UCSD-AML1 (cell line): ENCODE results near the gene RASA3.
"Not testable (repeated sequence)": the region's sequence is repeated elsewhere in the genome, so short reads cannot be mapped to it uniquely, and the experiment has no call there.

Experiments used
- DNase-seq: peaks from one replicate; lab custom pipeline; 2025; ENCODE audit not compliant: unreplicated experiment; lab: John Stamatoyannopoulos, UW

Gene RASA3

GRCh38 chr13:114114006-114114640 is 18.3 kb downstream of the RASA3 start:
- no peak for DNase-seq

- not testable (repeated sequence) for DNase-seq
Observed at GRCh38 chr13:114113395-114113794, 19.0 kb downstream of the RASA3 start.

- DNase-seq = no peak
Observed at GRCh38 chr13:114112826-114113322, 19.5 kb downstream of the RASA3 start.

DNA sequence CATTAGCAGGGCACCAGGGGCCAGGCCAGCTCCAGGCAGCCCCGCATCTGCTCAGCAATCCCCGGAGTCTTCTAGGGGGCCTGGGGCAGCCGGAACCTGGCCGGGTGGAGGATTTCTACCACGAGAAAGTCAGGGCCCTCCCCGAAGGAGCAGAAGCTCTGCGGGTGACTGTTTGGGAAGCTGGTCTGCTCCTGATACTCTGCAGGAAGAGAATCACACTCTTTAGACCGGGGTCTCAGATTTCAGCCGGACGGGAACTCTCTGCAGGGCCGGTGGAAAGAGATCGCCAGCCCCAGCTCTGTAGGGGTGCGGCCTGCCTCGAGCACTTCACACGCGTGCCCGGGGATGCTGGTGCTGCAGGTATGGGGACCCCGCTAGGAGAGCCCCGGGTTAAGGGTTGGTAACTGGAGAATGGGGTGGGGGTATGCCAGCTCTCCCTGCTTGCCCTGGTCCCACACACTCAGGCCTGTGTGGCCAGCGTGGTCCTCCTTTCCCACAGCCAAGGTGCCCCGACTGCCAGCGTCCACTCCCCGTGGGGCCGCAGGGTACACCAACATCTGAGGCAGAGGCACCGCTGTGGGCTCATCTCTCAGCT is 20.1 kb downstream of the RASA3 start:
- DNase-seq = no peak

- DNase-seq = no peak
Observed at GRCh38 chr13:114111577-114111976, 20.8 kb downstream of the RASA3 start.

DNA sequence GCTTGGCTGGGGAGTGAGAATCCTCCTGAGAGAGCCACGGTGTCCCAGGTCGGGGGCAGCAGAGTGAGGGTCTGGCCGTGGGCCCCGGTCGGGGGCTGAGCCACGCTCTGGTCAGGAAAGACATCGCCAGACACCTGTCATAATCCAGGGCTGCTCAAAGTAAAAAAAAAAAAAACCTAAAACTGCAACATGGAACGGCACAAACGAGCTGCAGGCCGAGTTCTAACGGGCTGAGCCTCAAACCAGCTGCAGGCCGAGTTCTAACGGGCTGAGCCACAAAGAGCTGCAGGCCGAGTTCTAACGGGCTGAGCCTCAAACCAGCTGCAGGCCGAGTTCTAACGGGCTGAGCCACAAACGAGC is 21.6 kb downstream of the RASA3 start:
- not testable (repeated sequence) for DNase-seq

- DNase-seq = peak; percentile 76
Observed at GRCh38 chr13:114110091-114110829, 22.2 kb downstream of the RASA3 start.

GRCh38 chr13:114109641-114110041 is 22.8 kb downstream of the RASA3 start:
- DNase-seq = no peak

GRCh38 chr13:114108894-114109293 is 23.5 kb downstream of the RASA3 start:
- no peak for DNase-seq

DNA sequence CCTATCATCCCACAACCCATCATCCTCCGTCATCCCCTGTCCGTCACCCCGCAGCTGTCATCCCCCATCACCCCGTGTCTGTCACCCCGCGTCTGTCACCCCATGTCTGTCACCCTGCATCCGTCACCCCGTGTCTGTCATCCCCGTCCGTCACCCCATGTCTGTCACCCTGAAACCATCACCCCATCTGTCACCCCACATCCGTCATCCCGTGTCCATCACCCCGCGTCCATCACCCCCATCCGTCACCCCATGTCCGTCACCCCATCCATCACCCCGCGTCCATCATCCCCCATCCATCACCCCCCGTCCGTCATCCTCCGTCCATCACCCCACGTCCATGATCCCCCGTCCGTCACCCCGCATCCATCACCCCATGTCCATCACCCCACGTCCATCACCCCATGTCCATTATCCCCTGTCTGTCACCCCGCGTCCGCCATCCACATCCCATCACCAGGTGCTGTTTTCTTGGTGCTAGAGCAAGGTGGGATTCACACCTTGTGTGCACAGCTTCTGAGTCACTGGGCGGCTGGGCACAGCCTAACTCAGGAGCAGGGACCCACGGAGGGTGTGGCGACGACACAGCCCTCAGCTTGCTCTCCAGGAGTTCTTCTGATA is 24.2 kb downstream of the RASA3 start:
- DNase-seq = no peak

- no peak for DNase-seq
Observed at GRCh38 chr13:114107686-114108081, 24.7 kb downstream of the RASA3 start.

- DNase-seq = no peak
Observed at GRCh38 chr13:114106991-114107685, 25.3 kb downstream of the RASA3 start.

- no peak for DNase-seq
Observed at GRCh38 chr13:114106526-114106925, 25.9 kb downstream of the RASA3 start.

DNA sequence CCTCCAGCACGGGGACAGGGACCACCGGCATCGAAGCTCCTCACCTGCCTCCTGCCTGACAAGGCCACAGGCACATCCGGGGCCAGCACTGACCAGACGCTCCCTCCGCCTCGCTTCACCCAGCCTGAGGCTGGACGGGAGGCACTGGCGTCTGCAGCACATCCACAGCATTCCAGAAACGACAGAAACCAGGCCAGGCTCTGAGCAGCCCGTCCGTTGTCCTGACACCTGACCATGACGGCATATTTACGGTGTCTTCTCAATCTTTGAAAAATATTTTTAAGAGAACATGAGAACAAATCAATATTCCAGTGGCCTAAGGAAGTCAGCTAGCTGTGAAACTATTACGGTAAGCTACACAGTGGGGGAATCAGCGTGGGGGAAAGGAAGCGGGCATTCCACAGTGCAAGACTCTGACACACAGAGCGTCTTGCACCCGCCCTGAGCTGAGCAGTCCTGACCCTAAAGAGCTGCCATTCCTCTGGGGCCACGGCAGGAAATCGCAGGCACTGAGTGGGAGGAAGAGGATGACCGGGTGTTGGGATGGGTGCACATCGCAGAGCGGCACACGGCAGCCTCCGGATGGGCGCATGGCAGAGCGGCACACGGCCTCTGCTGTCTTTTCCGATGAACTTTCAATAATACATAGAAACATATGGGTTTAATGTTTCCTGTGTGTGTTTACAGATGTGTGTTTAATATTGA is 26.8 kb downstream of the RASA3 start:
- no peak for DNase-seq

GRCh38 chr13:114104655-114105520 is 27.5 kb downstream of the RASA3 start:
- no peak for DNase-seq

GRCh38 chr13:114103801-114104654 is 28.4 kb downstream of the RASA3 start:
- no peak for DNase-seq

GRCh38 chr13:114103289-114103621 is 29.2 kb downstream of the RASA3 start:
- not testable (repeated sequence) for DNase-seq

DNA sequence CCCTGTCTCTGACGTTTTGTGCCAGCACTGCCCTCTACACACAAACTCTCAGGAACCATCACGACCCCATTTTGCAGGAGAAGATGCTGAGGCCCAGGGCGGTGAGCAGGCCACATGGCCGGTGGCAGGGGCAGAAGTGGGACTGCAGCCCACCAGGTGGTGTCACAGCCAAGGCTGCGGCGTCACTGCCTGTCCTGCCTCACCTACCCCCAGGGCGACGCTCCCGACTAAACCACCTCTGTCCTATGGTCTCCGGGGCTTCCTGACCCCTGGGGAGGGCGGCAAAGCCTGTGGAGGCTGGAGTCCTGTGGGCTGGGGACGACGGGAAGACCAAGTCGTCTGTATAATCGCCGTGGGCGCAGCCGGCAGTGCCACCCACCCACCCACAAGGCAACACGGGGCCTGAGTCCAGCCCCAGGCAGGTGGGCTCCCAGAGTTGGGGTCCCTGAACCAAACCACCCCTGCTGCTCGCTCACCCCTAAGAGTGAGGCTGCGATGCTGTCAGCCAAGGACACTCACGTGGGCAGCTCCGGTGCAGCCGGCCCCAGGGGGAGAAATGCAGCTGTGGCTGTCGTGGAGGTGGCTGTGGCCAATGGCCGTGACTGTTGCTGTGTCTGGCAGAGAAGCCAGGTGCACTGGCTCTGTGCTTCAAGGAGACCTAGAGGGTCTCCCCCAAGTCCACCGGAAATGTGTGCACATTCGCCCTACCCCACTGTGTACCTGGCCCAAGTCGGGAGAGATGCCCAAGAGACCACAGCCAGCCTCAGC is 29.7 kb downstream of the RASA3 start:
- no peak for DNase-seq
